Gastroesophageal sphincter (tissue), 3 donors: ENCODE results near the gene FOXE1.

Experiments
- CTCF ChIP-seq, 4 experiments: fragments of 200-600 bp in 2 of 4; fragments of 450-650 bp in 2 of 4; sonication (generic) in 1 of 4; IDR thresholded peaks; one replicate each; pipeline ENCODE4 v1.5.1; 2017 to 2019; ENCODE audit warnings: antibody characterized with exemption in 4 of 4, mild to moderate bottlenecking in 2 of 4, moderate library complexity in 2 of 4
- EP300 ChIP-seq: sonication (generic); formaldehyde crosslinking; IDR thresholded peaks from one replicate; pipeline ENCODE4 v1.6.1; 2017; ENCODE audit warnings: antibody characterized with exemption, mild to moderate bottlenecking
- POLR2A ChIP-seq, 2 donors: fragments of 450-650 bp; IDR thresholded peaks; one replicate each; pipeline ENCODE4 v1.6.1; 2017; ENCODE audit warnings: antibody characterized with exemption in 2 of 2, mild to moderate bottlenecking in 2 of 2, moderate library complexity in 1 of 2
- POLR2AphosphoS5 ChIP-seq: sonication (generic); formaldehyde crosslinking; IDR thresholded peaks from one replicate; pipeline ENCODE4 v1.6.1; 2017; ENCODE audit warnings: antibody characterized with exemption

GRCh38 chr9:97874624-97875023, 21.6 kb downstream of the FOXE1 start:
- no peak for TF ChIP-seq CTCF (IDR thresholded peaks at IDR 0.05)
- TF ChIP-seq POLR2A (IDR thresholded peaks at IDR 0.05): no peak
- TF ChIP-seq POLR2AphosphoS5: no peak
- TF ChIP-seq EP300: no peak
